H9 (cell line): ENCODE data around the gene MBLAC1. TPM values are rescaled to one million over a fixed set of nuclear protein-coding genes. Genes with fewer than 3 reads are reported as not detected.

ENCODE experiments used
- DNase-seq: peaks from one replicate; pipeline ENCODE4 v3.0.0-alpha.2; 2017
- H2AFZ ChIP-seq: one replicate; pipeline ENCODE4 v1.6.1; 2013; ENCODE audit warnings: mild to moderate bottlenecking, low read length, control low read depth, moderate library complexity
- H2AK5ac ChIP-seq: 2 replicates; pipeline ENCODE4 v1.6.1; 2013; ENCODE audit warnings: low read length, control low read depth, mixed read lengths; ENCODE audit not compliant: insufficient read length
- H2BK120ac ChIP-seq: one replicate; pipeline ENCODE4 v1.6.1; 2013; ENCODE audit warnings: low read depth, mild to moderate bottlenecking, low read length, control low read depth, inconsistent platforms; ENCODE audit not compliant: poor library complexity, severe bottlenecking
- H2BK12ac ChIP-seq: 2 replicates; pipeline ENCODE4 v1.6.1; 2013; ENCODE audit warnings: low read length, control low read depth, mixed read lengths, low read depth; ENCODE audit not compliant: insufficient read length
- H2BK15ac ChIP-seq: 2 replicates; pipeline ENCODE4 v1.6.1; 2013; ENCODE audit warnings: low read depth, low read length, control low read depth
- H2BK20ac ChIP-seq: one replicate; pipeline ENCODE4 v1.6.1; 2013; ENCODE audit warnings: low read depth, mild to moderate bottlenecking, low read length, control low read depth, inconsistent platforms; ENCODE audit not compliant: poor library complexity, severe bottlenecking
- H2BK5ac ChIP-seq: 2 replicates; pipeline ENCODE4 v1.6.1; 2013; ENCODE audit warnings: low read length, control low read depth, mixed read lengths; ENCODE audit not compliant: insufficient read length
- H3K14ac ChIP-seq: 2 replicates; pipeline ENCODE4 v1.6.1; 2013; ENCODE audit warnings: low read length, control low read depth; ENCODE audit not compliant: insufficient read depth
- H3K18ac ChIP-seq: 2 replicates; pipeline ENCODE4 v1.6.1; 2013; ENCODE audit warnings: low read depth, mild to moderate bottlenecking, mixed read lengths, low read length, control low read depth; ENCODE audit not compliant: insufficient read length
- H3K23ac ChIP-seq: 2 replicates; pipeline ENCODE4 v1.6.1; 2013; ENCODE audit warnings: low read length, control low read depth, mixed read lengths, low read depth; ENCODE audit not compliant: insufficient read length
- H3K23me2 ChIP-seq: 2 replicates; pipeline ENCODE4 v1.6.1; 2013; ENCODE audit warnings: low read depth, mild to moderate bottlenecking, mixed read lengths, low read length, control low read depth; ENCODE audit not compliant: insufficient read length, poor library complexity, severe bottlenecking
- H3K27ac ChIP-seq: 2 replicates; pipeline ENCODE4 v1.5.1; 2013; ENCODE audit warnings: low read length, control low read depth, mixed read lengths, low read depth; ENCODE audit not compliant: insufficient read length
- H3K27me3 ChIP-seq: 2 replicates; pipeline ENCODE4 v1.6.1; 2013; ENCODE audit warnings: low read length, control low read depth, inconsistent platforms; ENCODE audit not compliant: insufficient read depth
- H3K4ac ChIP-seq: 2 replicates; pipeline ENCODE4 v1.6.1; 2013; ENCODE audit warnings: low read depth, mild to moderate bottlenecking, control low read depth, inconsistent platforms, low read length, moderate library complexity
- H3K4me1 ChIP-seq: 2 replicates; pipeline ENCODE4 v1.6.1; 2013; ENCODE audit warnings: low read length, control low read depth, inconsistent platforms; ENCODE audit not compliant: insufficient read depth
- H3K4me2 ChIP-seq: 2 replicates; pipeline ENCODE4 v1.6.1; 2013; ENCODE audit warnings: low read length, control low read depth, mixed read lengths; ENCODE audit not compliant: insufficient read length, insufficient read depth
- H3K56ac ChIP-seq: 2 replicates; pipeline ENCODE4 v1.6.1; 2013; ENCODE audit warnings: low read depth, mild to moderate bottlenecking, mixed read lengths, low read length, control low read depth; ENCODE audit not compliant: insufficient read length
- H3K79me1 ChIP-seq: 2 replicates; pipeline ENCODE4 v1.6.1; 2013; ENCODE audit warnings: low read depth, mild to moderate bottlenecking, moderate library complexity, low read length, control low read depth, inconsistent platforms; ENCODE audit not compliant: insufficient read depth, poor library complexity, severe bottlenecking
- H3K79me2 ChIP-seq: 2 replicates; pipeline ENCODE4 v1.6.1; 2013; ENCODE audit warnings: low read length, control low read depth, inconsistent platforms; ENCODE audit not compliant: insufficient read depth
- H3K9ac ChIP-seq: 2 replicates; pipeline ENCODE4 v1.6.1; 2013; ENCODE audit warnings: low read length, control low read depth, mixed read lengths; ENCODE audit not compliant: insufficient read length; ENCODE audit errors: extremely low read depth
- H3K9me3 ChIP-seq: one replicate; pipeline ENCODE4 v1.6.1; 2013; ENCODE audit warnings: low read depth, low read length, inconsistent platforms; ENCODE audit not compliant: control insufficient read depth
- H3T11ph ChIP-seq: one replicate; pipeline ENCODE4 v1.6.1; 2013; ENCODE audit warnings: mild to moderate bottlenecking, low read length, control low read depth, inconsistent platforms
- H4K20me1 ChIP-seq: one replicate; pipeline ENCODE4 v1.6.1; 2013; ENCODE audit not compliant: control insufficient read depth, insufficient read length, insufficient read depth
- H4K5ac ChIP-seq: 2 replicates; pipeline ENCODE4 v1.6.1; 2013; ENCODE audit warnings: low read depth, mild to moderate bottlenecking, mixed read lengths, low read length, control low read depth; ENCODE audit not compliant: insufficient read length
- H4K8ac ChIP-seq: replicated peaks from 2 replicates; pipeline ENCODE4 v1.6.1; 2013; ENCODE audit warnings: low read length, control low read depth, mixed read lengths, low read depth; ENCODE audit not compliant: insufficient read length
- H4K91ac ChIP-seq: 2 replicates; pipeline ENCODE4 v1.6.1; 2013; ENCODE audit warnings: low read depth, mild to moderate bottlenecking, moderate library complexity, mixed read lengths, low read length, control low read depth; ENCODE audit not compliant: insufficient read length
- H3K27ac Mint-ChIP-seq, 3 experiments: 2 replicates in 2 of 3; 3 replicates in 1 of 3; pipeline ENCODE4 v1.8.0; 2020 to 2021; ENCODE audit warnings: mixed read lengths in 3 of 3, mild to moderate bottlenecking in 1 of 3, moderate library complexity in 1 of 3
- H3K27me3 Mint-ChIP-seq: 2 replicates; pipeline ENCODE4 v1.8.0; 2021; ENCODE audit warnings: low read depth, mild to moderate bottlenecking, moderate library complexity, mixed read lengths
- H3K36me3 Mint-ChIP-seq, 3 experiments: 2 replicates in 2 of 3; 3 replicates in 1 of 3; pipeline ENCODE4 v1.8.0; 2020 to 2021; ENCODE audit warnings: low read depth in 3 of 3, mixed read lengths in 3 of 3; ENCODE audit not compliant: insufficient read depth in 1 of 3
- H3K4me1 Mint-ChIP-seq, 2 experiments: 2 replicates each; pipeline ENCODE4 v1.8.0; 2020; ENCODE audit warnings: mixed read lengths in 2 of 2
- H3K4me3 Mint-ChIP-seq, 2 experiments: 2 replicates in 1 of 2; 3 replicates in 1 of 2; pipeline ENCODE4 v1.8.0; 2020 to 2021; ENCODE audit warnings: mild to moderate bottlenecking in 2 of 2, mixed read lengths in 2 of 2, moderate library complexity in 1 of 2
- H3K9me3 Mint-ChIP-seq, 2 experiments: 2 replicates in 1 of 2; 3 replicates in 1 of 2; pipeline ENCODE4 v1.8.0; 2020; ENCODE audit warnings: mild to moderate bottlenecking in 2 of 2, mixed read lengths in 2 of 2, moderate library complexity in 1 of 2
- CTCF ChIP-seq: fragments of 200-600 bp; sonication (generic); conservative IDR thresholded peaks from 3 replicates; pipeline ENCODE4 v1.8.0; 2021; ENCODE audit warnings: antibody characterized with exemption, mild to moderate bottlenecking
- WGBS: extraction: QIAGEN DNeasy Blood & Tissue Kit; methylation state at CpG from one replicate; pipeline ENCODE4 v1.1.7; 2013; ENCODE audit warnings: missing lambda C conversion rate, low lambda C conversion rate, mixed read lengths; ENCODE audit not compliant: insufficient read length; ENCODE audit errors: extremely low coverage; 5-methylcytosine and 5-hydroxymethylcytosine counted together
- total RNA-seq: library from RNA; stranded (reverse); gene quantifications from 2 replicates; pipeline ENCODE4 v1.2.1, GENCODE V29; 2021

Gene MBLAC1
- total RNA-seq, 1 experiment from 2014 or later, result 1.9 TPM

- Histone ChIP-seq H3K4me2 (no peak overlapping the region), H3K79me2 (no peaks in the 10 kb centered on the region)
Observed at GRCh38 chr7:100090527-100091410, 36.0 kb upstream of the MBLAC1 start.

More at GRCh38 chr7:100090527-100091410, 36.0 kb upstream of the MBLAC1 start:
- no peaks in the 10 kb centered on the region for H4K20me1 ChIP-seq
- no peak overlapping the region for H4K5ac ChIP-seq
- Mint-ChIP-seq H3K27me3 (peaks cover 5% of the 10 kb centered on the region), H3K4me3 (peak overlapping the region; percentile 73 to 96; a peak in 4 of 5 replicates), H3K9me3 (no peaks in the 10 kb centered on the region; a peak in 1 of 5 replicates), H3K36me3 (peaks cover 57 to 61% (median 60%) of the 10 kb centered on the region in 3 experiments), H3K4me1 (peaks cover 9% of the 10 kb centered on the region in 2 experiments), H3K27ac (peak overlapping the region in 2 of 3 experiments; percentile 70 to 84; a peak in 6 of 7 replicates)
- H4K91ac ChIP-seq, result no peak overlapping the region
- no peak overlapping the region for H2BK120ac ChIP-seq
- no peaks in the 10 kb centered on the region for H3K27me3 ChIP-seq
- H2AK5ac ChIP-seq, result no peak overlapping the region
- H3K9ac ChIP-seq, result no peak overlapping the region
- no peak overlapping the region for H4K8ac ChIP-seq
- H3K23ac ChIP-seq, result no peak overlapping the region
- no peak overlapping the region for H2BK12ac ChIP-seq
- H2BK5ac ChIP-seq, result no peak overlapping the region
- H2AFZ ChIP-seq, result no peak overlapping the region
- H2BK15ac ChIP-seq, result no peak overlapping the region
- no peak for TF ChIP-seq CTCF
- H3K79me1 ChIP-seq, result no peaks in the 10 kb centered on the region
- no peak overlapping the region for H2BK20ac ChIP-seq
- no peak overlapping the region for H3K14ac ChIP-seq
- no peak overlapping the region for H3K4ac ChIP-seq
- H3K9me3 ChIP-seq, result no peaks in the 10 kb centered on the region
- no peak for DNase-seq
- H3K27ac ChIP-seq, result no peak overlapping the region
- H3K23me2 ChIP-seq, result peaks cover 4% of the 10 kb centered on the region
- no peaks in the 10 kb centered on the region for H3K4me1 ChIP-seq
- no CpG with 5 or more reads among the region's 14 CpGs for WGBS
- no peak overlapping the region for H3K56ac ChIP-seq
- H3T11ph ChIP-seq, result no peak overlapping the region
- H3K18ac ChIP-seq, result no peak overlapping the region
